HepG2 (cell line): ENCODE measurements around the gene KCNB1. TPM values are rescaled to one million over a fixed set of nuclear protein-coding genes. Genes with fewer than 3 reads are reported as not detected.
A peak's percentile ranks its signal among the peaks of the same experiment; 100 is the strongest.

Experiments used
- ATF7 ChIP-seq, 2 experiments: fragments of 450-650 bp in 1 of 2; sonication (generic) in 1 of 2; formaldehyde crosslinking in 1 of 2; IDR thresholded peaks; 2 replicates each; pipeline versions ENCODE4 v1.4.0 to v1.6.1; 2016 to 2020; ENCODE audit warnings: antibody characterized with exemption in 1 of 2, mild to moderate bottlenecking in 1 of 2, missing genetic modification reagents in 1 of 2
- CBFB ChIP-seq: sonication (generic); formaldehyde crosslinking; IDR thresholded peaks from 2 replicates; pipeline ENCODE4 v1.4.0; 2020; ENCODE audit warnings: missing genetic modification reagents
- FLYWCH1 ChIP-seq: sonication (generic); formaldehyde crosslinking; IDR thresholded peaks from 2 replicates; pipeline ENCODE4 v1.8.1; 2023; ENCODE audit warnings: mild to moderate bottlenecking, missing genetic modification reagents
- GATA4 ChIP-seq: sonication (generic); IDR thresholded peaks from 2 replicates; pipeline ENCODE4 v1.6.1; 2016; ENCODE audit warnings: antibody characterized with exemption, low read depth, borderline replicate concordance
- HNF4G ChIP-seq, 2 experiments: sonication (generic) in 1 of 2; formaldehyde crosslinking in 1 of 2; IDR thresholded peaks; 2 replicates each; pipeline versions ENCODE4 v1.4.0 to v1.6.1; 2011 to 2020; ENCODE audit warnings: borderline replicate concordance in 2 of 2, low read depth in 2 of 2, mild to moderate bottlenecking in 2 of 2, low read length in 1 of 2, missing genetic modification reagents in 1 of 2, moderate library complexity in 1 of 2
- HOXA9 ChIP-seq: sonication (generic); formaldehyde crosslinking; IDR thresholded peaks from 2 replicates; pipeline ENCODE4 v1.8.1; 2022; ENCODE audit warnings: missing genetic modification reagents, mild to moderate bottlenecking, moderate library complexity, borderline replicate concordance
- JUNB ChIP-seq: sonication (generic); formaldehyde crosslinking; IDR thresholded peaks from 2 replicates; pipeline ENCODE4 v1.8.0; 2022; ENCODE audit warnings: missing genetic modification reagents, mild to moderate bottlenecking, borderline replicate concordance
- KDM1A ChIP-seq: IDR thresholded peaks from 2 replicates; pipeline ENCODE4 v1.6.1; 2016; ENCODE audit warnings: missing compliant biosample characterization
- KLF11 ChIP-seq: IDR thresholded peaks from 2 replicates; pipeline ENCODE4 v1.6.1; 2016; ENCODE audit warnings: missing compliant biosample characterization
- MXI1 ChIP-seq: IDR thresholded peaks from 3 replicates; pipeline ENCODE4 v1.6.1; 2012; ENCODE audit warnings: low read depth, low read length, inconsistent platforms, borderline replicate concordance
- NR2C2 ChIP-seq: sonication (generic); formaldehyde crosslinking; IDR thresholded peaks from 2 replicates; pipeline ENCODE4 v1.4.0; 2020; ENCODE audit warnings: missing genetic modification reagents, mild to moderate bottlenecking, moderate library complexity, borderline replicate concordance
- SKI ChIP-seq: fragments of 450-650 bp; IDR thresholded peaks from one replicate; pipeline ENCODE4 v1.6.1; 2018; ENCODE audit warnings: mild to moderate bottlenecking; ENCODE audit not compliant: partially characterized antibody
- SMYD3 ChIP-seq: sonication (generic); formaldehyde crosslinking; IDR thresholded peaks from 2 replicates; pipeline ENCODE4 v1.8.1; 2023; ENCODE audit warnings: mild to moderate bottlenecking, missing genetic modification reagents
- SOX6 ChIP-seq, 2 experiments: fragments of 450-650 bp in 1 of 2; sonication (generic) in 1 of 2; formaldehyde crosslinking in 1 of 2; IDR thresholded peaks; 2 replicates each; pipeline versions ENCODE4 v1.4.0 to v1.6.1; 2017 to 2020; ENCODE audit warnings: antibody characterized with exemption in 1 of 2, mild to moderate bottlenecking in 1 of 2, missing genetic modification reagents in 1 of 2
- TAF15 ChIP-seq: fragments of 200-400 bp; formaldehyde crosslinking; IDR thresholded peaks from one replicate; pipeline ENCODE4 v1.6.1; 2018; ENCODE audit warnings: mild to moderate bottlenecking, low read depth, low read length; ENCODE audit not compliant: poor library complexity, severe bottlenecking
- ZBTB38 ChIP-seq: sonication (generic); formaldehyde crosslinking; IDR thresholded peaks from 2 replicates; pipeline ENCODE4 v1.5.1; 2020; ENCODE audit warnings: mild to moderate bottlenecking, missing genetic modification reagents
- ZFP41 ChIP-seq: sonication (generic); formaldehyde crosslinking; IDR thresholded peaks from 2 replicates; pipeline ENCODE4 v1.4.0; 2020; ENCODE audit warnings: mild to moderate bottlenecking, missing genetic modification reagents, borderline replicate concordance
- ZGPAT ChIP-seq: IDR thresholded peaks from 2 replicates; pipeline ENCODE4 v1.6.1; 2016; ENCODE audit warnings: mild to moderate bottlenecking
- ZKSCAN8 ChIP-seq: IDR thresholded peaks from 2 replicates; pipeline ENCODE4 v1.6.1; 2016; ENCODE audit warnings: borderline replicate concordance, missing genetic modification reagents, missing compliant biosample characterization
- ZNF136 ChIP-seq: sonication (generic); formaldehyde crosslinking; IDR thresholded peaks from 2 replicates; pipeline ENCODE4 v1.8.1; 2022; ENCODE audit warnings: low read depth, mild to moderate bottlenecking, moderate library complexity, missing genetic modification reagents
- ZNF343 ChIP-seq: sonication (generic); formaldehyde crosslinking; IDR thresholded peaks from 2 replicates; pipeline ENCODE4 v1.4.0; 2020; ENCODE audit warnings: mild to moderate bottlenecking, missing genetic modification reagents
- polyA plus RNA-seq, 8 experiments: library from polyadenylated mRNA; depleted of rRNA in 3 of 8; stranded (reverse) in 7 of 8; unstranded in 1 of 8; fragments of >200 nt; fragmentation: Illumina TruSeq in 4 of 8; extraction: Trizol in 4 of 8; gene quantifications; 2 replicates each; pipeline versions ENCODE4 v1.2.1 to v1.2.3, GENCODE V29; 2011 to 2016; ENCODE audit warnings: low read depth in 4 of 8, missing spikeins in 1 of 8, mixed read lengths in 1 of 8; ENCODE audit not compliant: insufficient read depth in 1 of 8
- total RNA-seq, 5 experiments: library from RNA; depleted of rRNA; stranded (reverse); fragments of >200 nt; fragmentation: Illumina TruSeq; extraction: Trizol; gene quantifications; 2 replicates each; pipeline ENCODE4 v1.2.3, GENCODE V29; 2016; ENCODE audit warnings: low read depth in 1 of 5
- TF ChIP-seq, protein P1 (sequence below): sonication (generic); formaldehyde crosslinking; IDR thresholded peaks from 2 replicates; pipeline ENCODE4 v1.4.0; 2020; ENCODE audit warnings: missing genetic modification reagents, borderline replicate concordance
- TF ChIP-seq, protein P2 (sequence below): sonication (generic); formaldehyde crosslinking; IDR thresholded peaks from 2 replicates; pipeline ENCODE4 v1.8.1; 2023; ENCODE audit warnings: mild to moderate bottlenecking, missing genetic modification reagents

Gene KCNB1
- total and polyA plus RNA-seq, 2 of the 13 experiments (the other 11 are each of a cell fraction or from before 2014, with no cell fraction given), result 0.02 TPM; not detected in 1

- TF ChIP-seq, protein P1, sequence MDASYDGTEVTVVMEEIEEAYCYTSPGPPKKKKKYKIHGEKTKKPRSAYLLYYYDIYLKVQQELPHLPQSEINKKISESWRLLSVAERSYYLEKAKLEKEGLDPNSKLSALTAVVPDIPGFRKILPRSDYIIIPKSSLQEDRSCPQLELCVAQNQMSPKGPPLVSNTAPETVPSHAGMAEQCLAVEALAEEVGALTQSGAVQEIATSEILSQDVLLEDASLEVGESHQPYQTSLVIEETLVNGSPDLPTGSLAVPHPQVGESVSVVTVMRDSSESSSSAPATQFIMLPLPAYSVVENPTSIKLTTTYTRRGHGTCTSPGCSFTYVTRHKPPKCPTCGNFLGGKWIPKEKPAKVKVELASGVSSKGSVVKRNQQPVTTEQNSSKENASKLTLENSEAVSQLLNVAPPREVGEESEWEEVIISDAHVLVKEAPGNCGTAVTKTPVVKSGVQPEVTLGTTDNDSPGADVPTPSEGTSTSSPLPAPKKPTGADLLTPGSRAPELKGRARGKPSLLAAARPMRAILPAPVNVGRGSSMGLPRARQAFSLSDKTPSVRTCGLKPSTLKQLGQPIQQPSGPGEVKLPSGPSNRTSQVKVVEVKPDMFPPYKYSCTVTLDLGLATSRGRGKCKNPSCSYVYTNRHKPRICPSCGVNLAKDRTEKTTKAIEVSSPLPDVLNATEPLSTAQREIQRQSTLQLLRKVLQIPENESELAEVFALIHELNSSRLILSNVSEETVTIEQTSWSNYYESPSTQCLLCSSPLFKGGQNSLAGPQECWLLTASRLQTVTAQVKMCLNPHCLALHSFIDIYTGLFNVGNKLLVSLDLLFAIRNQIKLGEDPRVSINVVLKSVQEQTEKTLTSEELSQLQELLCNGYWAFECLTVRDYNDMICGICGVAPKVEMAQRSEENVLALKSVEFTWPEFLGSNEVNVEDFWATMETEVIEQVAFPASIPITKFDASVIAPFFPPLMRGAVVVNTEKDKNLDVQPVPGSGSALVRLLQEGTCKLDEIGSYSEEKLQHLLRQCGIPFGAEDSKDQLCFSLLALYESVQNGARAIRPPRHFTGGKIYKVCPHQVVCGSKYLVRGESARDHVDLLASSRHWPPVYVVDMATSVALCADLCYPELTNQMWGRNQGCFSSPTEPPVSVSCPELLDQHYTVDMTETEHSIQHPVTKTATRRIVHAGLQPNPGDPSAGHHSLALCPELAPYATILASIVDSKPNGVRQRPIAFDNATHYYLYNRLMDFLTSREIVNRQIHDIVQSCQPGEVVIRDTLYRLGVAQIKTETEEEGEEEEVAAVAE (CRISPR knock-in tag), result no peak
- TF ChIP-seq MXI1 (no peak), HNF4G (IDR thresholded peaks at IDR 0.05; ENCODE audit: borderline replicate concordance, low read depth, low read length) (peak; percentile 39; the same call in 1 of the 2 replicates), HNF4G (CRISPR knock-in tag; IDR thresholded peaks at IDR 0.05; ENCODE audit: borderline replicate concordance, low read depth) (no peak), HOXA9 (CRISPR knock-in tag) (no peak), SOX6 (IDR thresholded peaks at IDR 0.05) (no peak), SOX6 (CRISPR knock-in tag; IDR thresholded peaks at IDR 0.05) (no peak), FLYWCH1 (CRISPR knock-in tag) (no peak), SKI (peak; percentile 57), CBFB (CRISPR knock-in tag) (no peak), ZBTB38 (CRISPR knock-in tag) (no peak), KDM1A (CRISPR knock-in tag) (no peak), ZKSCAN8 (CRISPR knock-in tag) (0 out of 2 replicates have a peak, but pooled peaks have one; percentile 36), ZFP41 (no peak), ZNF343 (CRISPR knock-in tag) (no peak), ATF7 (IDR thresholded peaks at IDR 0.05) (0 out of 2 replicates have a peak, but pooled peaks have one; percentile 28), ATF7 (CRISPR knock-in tag; IDR thresholded peaks at IDR 0.05) (no peak), KLF11 (CRISPR knock-in tag) (no peak), TAF15 (no peak), ZNF136 (CRISPR knock-in tag) (no peak), JUNB (CRISPR knock-in tag) (no peak), SMYD3 (CRISPR knock-in tag) (no peak), GATA4 (no peak), ZGPAT (CRISPR knock-in tag) (no peak), NR2C2 (CRISPR knock-in tag) (peak; percentile 51; the same call in 1 of the 2 replicates)
- TF ChIP-seq, protein P2, sequence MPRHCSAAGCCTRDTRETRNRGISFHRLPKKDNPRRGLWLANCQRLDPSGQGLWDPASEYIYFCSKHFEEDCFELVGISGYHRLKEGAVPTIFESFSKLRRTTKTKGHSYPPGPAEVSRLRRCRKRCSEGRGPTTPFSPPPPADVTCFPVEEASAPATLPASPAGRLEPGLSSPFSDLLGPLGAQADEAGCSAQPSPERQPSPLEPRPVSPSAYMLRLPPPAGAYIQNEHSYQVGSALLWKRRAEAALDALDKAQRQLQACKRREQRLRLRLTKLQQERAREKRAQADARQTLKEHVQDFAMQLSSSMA (CRISPR knock-in tag), result no peak
These were observed 7.0 kb downstream of the KCNB1 start (continued) for GRCh38 chr20:49475292-49476015.
